GM18873 (cell line): ENCODE results near the gene ICA1L.

Source experiments
- ATAC-seq: cut with Tn5 transposase; IDR thresholded peaks from one replicate; pipeline ENCODE4 v1.9.1; 2021; ENCODE audit warnings: mild to moderate bottlenecking, moderate library complexity, moderate number of reproducible peaks; ENCODE audit not compliant: unreplicated experiment, low FRiP score

ICA1L gene

DNA sequence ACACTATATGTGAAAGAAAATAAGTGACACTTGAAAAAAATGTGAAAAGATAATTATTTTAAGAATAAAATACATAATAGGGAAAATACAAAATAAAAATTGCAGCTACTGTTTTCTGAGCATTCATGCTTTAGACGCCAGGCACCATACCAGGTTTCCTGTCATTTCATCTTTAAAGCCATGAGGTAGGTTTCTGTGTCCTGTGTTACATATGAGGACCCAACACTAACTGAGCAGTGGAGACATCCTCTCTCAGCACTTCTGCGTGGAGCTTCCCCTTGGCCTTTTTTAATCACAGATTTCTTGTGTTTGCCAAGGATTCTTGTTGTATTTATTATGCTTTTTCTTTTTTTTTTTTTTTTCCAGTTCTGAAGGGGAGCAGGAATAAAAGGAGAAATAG, 119.5 kb downstream of the ICA1L start:
- ATAC-seq, result no peak

DNA sequence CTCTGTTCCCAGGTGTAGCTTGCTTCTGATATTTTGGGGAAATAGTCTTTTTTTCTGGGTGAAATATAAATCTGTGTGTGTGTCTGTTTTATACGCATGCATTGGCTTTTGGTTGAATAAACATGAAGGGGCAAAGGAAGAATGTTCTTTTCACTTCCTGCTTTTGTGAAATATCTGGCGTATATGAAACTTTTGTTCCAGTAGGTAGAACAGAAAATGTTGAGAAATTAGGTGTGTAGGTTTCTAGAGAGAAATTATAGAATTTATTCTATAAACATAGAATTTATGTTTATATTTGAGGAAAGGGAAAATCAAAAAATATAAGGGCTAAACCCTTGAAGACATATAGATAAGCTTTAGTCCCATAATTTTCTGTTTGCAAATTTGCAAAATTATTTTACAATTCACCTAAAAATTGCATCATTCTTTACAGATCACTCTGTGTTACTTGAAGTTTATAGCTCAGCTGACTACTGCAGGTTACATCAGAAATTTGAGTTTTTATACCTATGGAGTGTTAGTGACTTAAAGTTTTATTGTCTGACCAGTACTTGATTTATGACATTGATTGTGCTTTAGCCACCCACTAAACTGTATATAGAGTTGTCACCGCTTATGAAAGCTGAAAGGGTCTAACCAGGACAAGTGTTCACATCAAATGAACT, 120.7 kb downstream of the ICA1L start:
- ATAC-seq, result no peak

DNA sequence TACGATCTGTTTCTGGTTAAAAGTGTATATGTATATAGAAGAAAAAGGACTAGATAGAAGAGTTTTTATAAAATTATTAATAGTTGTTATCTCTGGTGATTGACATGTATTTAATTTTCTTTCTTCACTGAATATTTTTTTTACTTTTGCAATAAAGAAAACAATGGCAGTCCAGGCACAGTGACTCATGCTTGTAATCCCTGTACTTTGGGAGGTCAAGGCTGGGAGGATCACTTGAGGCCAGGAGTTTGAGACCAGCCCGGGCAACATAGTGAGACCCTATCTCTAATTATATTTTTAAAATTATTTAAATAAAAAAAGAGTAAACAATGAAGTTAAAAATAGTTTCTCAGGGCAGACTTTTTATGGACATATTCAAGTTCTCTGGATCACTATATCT, 122.1 kb downstream of the ICA1L start:
- no peak for ATAC-seq

DNA sequence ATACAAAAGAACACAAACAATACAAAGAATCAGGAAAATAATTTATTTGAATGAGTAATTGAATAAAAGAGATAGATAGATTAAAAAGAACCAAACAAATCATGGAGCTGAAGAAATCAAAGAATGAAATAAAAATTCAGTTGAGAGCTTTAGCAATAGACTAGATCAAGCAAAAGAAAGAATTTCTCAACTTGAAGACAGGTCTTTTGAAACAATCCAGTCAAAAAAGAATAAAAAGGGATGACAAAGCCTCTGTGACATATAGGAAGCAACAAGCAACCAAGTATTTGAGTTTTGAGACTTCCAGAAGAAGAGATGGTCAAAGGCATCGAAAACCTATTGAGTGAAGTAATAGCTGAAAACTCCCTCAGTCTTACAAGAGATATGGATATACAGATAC, 128.0 kb downstream of the ICA1L start:
- ATAC-seq, result no peak

DNA sequence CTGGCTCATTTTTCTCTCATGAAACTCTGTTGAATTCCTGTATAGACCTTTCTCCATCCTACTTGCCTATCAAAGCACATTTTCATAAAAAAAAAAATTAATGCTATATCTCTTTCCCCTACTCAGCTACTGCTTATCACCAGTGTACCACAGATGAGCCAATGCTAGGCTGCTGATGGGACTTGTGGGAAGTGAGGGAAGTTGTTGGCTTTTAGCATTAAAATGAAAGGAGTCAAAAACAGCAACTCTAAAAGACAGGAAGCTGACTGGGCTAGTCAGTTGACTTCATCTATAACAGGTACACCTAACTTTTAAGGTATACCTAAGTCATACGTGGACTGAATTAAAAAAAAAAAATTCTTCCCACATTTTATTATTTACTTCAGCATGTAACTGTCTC, 134.7 kb downstream of the ICA1L start:
- ATAC-seq, result no peak

DNA sequence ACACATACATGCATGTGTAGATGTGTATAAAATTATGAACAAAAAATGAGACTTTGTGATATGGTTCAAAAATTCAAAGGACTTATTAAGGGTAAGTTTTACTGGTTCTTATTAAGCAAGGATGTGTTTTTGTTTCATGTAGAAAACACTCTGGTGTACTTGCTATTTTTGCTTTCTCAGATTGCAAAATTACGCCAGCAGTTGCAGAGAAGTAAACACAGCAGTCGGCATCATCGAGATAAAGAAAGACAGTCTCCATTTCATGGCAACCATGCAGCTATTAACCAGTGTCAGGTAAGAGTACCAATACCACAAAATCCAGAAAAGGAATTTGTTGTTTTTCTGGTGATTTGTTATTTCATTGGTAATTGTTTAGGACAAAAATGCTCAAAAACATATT, 145.5 kb downstream of the ICA1L start:
- ATAC-seq, result no peak

DNA sequence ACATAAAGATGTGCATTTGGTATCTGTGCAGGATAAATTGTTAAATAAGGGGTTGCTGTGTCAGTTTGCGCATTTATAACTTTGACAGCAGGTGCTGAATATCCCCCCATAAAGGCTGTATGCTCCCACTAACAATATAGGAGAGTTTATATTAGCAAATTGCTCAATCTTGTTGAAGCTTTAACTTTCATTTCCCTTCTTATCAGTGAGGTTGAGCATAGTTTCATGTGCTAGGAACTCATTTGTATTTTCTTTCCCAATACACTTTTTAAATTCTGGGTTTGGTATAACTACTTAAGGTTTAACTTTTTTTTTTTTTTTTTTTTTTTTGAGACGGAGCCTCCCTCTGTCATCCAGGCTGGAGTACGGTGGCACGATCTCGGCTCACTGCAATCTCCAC, 147.8 kb downstream of the ICA1L start:
- ATAC-seq, result no peak
